Pulmonary artery endothelial cell (primary cell): ENCODE data around the gene TAPBP. TPM values are rescaled to one million over a fixed set of nuclear protein-coding genes. Genes with fewer than 3 reads are reported as not detected.
A peak's percentile ranks its signal among the peaks of the same experiment; 100 is the strongest.

Experiments used
- DNase-seq: peaks from one replicate; pipeline ENCODE4 v3.0.0-alpha.2; 2011; ENCODE audit warnings: low read depth, low spot score
- total RNA-seq: library from RNA; depleted of rRNA; stranded (reverse); fragments of >200 nt; gene quantifications from 2 replicates; pipeline ENCODE4 v1.2.3, GENCODE V29; 2014

TAPBP gene
- total RNA-seq, 1 donor from 2014 or later, result 48.7 TPM

GRCh38 chr6:33320315-33321181, 6.7 kb upstream of the TAPBP start:
- DNase-seq, result no peak

GRCh38 chr6:33319939-33320314, 6.0 kb upstream of the TAPBP start:
- no peak for DNase-seq

- DNase-seq, result no peak
Observed at GRCh38 chr6:33318426-33319073, 4.7 kb upstream of the TAPBP start.

GRCh38 chr6:33317669-33318425, 4.0 kb upstream of the TAPBP start, which contains the start of gene ZBTB22:
Gene ZBTB22, minus strand, starts transcription at chr6:33317744. Its CDS starts 828 bp downstream, at chr6:33316916.
- DNase-seq, result peak; percentile 98

DNA sequence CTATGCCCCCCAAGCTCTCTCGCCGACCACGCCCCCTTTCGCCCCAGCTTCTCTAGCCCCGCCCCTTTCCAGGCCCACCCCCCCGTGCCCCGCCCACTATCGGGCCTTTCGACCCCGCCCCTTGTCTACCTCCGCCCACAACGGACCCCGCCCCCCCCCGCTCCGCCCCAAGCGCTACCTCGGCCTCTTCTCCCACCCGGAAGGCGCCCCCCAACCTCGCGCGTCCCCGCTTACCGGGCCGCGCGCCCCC, 3.5 kb upstream of the TAPBP start:
- DNase-seq, result no peak

GRCh38 chr6:33316603-33317418, 2.9 kb upstream of the TAPBP start:
- DNase-seq, result no peak

GRCh38 chr6:33315793-33316602, 2.1 kb upstream of the TAPBP start:
- DNase-seq, result no peak

DNA sequence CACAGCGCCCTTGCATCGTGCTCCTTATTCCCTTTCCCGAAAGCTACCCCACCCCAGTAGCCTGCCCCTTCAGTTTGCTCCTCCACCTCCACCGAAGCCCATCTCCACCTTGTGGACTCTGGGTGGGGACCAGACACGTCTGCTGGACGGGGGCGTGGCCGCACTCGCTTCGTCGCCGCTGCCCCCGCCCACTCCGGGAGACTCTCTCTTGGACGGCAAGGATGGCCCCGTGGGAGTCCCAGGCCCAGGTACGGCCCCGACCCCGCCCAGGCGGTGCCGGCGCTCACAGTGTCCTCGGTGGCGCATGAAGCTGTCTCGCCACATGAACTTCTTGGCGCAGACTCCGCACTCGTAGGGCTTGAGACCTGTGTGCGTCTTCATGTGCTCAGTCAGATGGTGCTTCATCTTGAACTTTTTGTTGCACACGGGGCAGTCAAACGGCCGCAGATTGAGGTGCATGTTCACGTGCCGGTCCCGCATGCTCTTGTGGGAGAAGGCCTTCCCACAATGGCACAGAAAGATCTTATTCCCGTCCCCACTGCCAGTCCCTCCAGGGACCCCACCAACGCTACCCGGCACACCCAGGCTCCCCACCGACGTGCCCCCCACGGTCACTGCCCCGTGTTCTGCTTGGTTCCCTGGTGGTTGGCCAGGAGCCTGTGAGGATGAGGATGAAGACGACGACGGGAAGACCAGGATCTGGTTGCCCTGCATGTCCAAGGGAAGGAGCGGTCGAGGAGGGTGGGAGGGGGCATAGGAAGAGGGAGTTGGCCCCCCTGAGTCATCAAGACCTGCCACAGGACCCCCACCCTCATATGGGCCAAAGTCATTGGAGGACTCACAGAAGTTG, 1.3 kb upstream of the TAPBP start:
- DNase-seq, result no peak

DNA sequence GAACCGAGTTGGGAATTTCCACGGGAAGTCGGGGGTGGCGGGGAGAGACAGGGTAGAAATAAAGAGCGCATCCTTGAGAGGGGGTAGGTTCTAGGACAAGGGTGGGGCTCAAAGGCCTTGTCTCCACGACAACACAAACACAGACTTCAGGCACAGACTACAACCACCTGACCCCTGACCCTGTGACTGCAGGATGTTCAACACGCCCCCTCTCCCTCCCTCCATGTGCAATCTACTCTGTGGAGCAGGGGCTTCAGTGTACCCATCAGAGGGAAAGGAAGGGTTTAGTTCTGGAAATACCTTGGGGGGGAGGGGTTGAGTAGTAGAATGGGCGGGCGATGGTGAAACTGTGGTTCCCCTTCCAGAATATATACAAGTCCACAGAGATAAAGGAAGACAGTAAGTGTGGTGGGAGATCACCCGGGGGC, 651 bp upstream of the TAPBP start:
- no peak for DNase-seq

- DNase-seq, result no peak
Observed at GRCh38 chr6:33313105-33313708, 671 bp downstream of the TAPBP start.

DNA sequence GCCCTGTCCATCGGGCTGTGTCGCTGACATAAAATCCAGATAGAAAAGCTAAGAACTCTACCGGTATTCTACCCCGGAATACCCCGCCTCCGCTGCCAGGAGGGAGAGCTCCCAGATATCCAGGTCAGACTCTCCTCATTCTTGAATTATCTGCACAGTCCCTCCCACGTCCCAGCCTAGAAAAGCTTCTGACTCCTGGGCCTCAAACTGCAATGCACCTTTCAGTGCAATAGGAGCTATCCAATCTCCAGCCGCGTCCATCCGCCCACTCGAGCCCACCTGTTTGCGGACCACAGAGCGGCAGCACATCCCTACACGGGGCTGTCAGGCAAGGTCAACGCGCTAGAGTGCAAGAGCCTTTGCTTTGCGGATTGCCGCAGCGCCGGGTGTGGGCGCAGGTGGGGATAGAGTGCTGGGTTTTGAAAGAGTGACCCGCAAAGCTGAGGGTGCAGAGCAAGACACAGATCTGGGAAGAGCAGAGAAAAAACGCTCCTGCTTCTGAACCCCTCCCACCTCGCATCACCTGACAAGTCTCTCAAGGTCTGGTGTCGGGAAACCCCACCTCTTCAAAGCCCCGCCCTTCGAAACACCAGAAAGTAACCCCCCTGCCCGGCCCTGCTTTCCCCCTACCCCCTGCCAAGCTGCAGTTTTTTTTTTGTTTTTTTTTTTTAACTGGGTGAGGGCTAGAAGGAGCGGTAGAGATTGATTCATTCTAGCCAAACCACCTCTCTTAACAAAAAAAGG, 1.3 kb downstream of the TAPBP start:
- DNase-seq, result no peak

- no peak for DNase-seq
Observed at GRCh38 chr6:33306356-33306755, 7.5 kb downstream of the TAPBP start.

DNA sequence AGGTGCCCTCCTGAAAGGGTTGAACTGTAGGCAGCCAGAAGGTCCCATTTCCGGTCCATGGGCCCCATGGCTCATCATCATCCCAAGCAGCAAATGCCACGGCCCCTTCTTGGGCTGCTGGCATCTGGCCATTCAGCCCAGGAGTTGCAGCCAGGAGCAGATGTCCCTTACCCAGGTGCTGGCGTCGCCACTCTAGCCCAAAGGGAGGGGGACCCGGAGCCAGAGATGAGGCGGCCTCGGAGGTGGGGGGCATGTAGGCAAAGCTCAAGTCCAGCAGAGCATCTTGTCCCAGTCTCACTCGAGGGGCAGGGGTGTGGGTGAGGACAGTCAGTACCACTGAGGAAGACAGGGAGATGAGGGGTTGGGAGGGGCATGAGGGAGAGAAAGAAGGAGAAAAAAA, 8.8 kb downstream of the TAPBP start:
- DNase-seq, result no peak

GRCh38 chr6:33304216-33304615, 9.7 kb downstream of the TAPBP start:
- DNase-seq, result no peak

DNA sequence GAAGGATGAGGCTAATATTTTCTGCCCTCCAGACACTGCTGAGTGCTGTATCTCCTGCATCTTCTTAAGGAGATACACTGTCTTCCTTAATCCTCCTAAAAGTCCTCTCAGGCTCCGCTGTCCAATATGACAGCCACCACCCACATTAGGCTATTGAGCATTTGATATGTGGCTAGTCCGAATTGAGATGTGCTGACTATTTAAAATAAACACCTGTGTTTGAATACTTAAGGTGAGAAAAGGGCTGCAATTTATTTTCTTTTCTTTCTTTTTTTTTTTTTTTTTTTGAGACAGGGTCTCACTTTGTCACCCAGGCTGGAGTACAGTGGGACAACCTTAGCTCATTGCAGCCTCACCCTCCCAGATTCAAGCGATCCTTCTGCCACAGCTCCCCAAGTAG, 12.0 kb downstream of the TAPBP start:
- DNase-seq, result no peak

DNA sequence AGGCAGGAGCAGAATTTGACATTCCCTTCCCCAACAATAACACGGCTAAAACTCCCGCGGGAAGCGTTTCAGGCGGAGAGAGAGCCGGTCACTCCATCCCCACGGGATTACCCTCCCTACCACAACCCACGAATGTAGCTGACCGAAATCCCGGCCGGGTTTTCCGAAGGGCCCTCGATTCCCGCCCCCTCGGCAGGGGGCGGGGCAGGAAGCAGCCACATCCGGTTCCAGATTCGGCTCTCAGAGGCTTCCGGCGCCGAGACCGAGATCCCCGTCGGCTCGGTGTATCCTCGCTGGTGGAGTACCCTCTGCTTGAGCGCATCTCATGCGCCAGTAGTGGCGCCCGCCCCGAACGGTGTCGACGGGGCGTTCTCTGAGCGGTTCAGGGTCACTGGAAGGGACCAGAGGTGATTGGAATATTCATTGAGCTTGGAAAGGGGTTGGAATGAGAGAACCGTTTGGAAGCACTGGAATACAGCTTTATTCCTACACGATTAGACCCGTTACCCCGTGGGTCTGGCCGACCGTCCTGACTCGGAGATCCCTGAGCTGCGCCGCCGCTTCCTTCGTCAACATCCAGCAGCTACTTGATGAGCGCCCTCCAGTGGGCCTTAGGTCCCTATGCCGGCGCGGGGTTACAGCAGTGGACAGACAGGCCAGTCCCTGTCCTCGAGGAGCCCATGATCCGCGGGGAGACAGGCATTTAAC, 14.5 kb downstream of the TAPBP start:
- DNase-seq, result peak; percentile 70

GRCh38 chr6:33298773-33299236, 15.1 kb downstream of the TAPBP start, which contains the start of gene RGL2:
Gene RGL2, minus strand, starts transcription at chr6:33298942. Its CDS starts 332 bp downstream, at chr6:33298610.
- no peak for DNase-seq
